GM18861 (cell line): ENCODE measurements around the gene CCDC107.
"Not testable (repeated sequence)": the region's sequence is repeated elsewhere in the genome, so short reads cannot be mapped to it uniquely, and the experiment has no call there.

ENCODE experiments used
- ATAC-seq: cut with Tn5 transposase; IDR thresholded peaks from one replicate; pipeline ENCODE4 v1.9.1; 2021; ENCODE audit not compliant: unreplicated experiment

Gene CCDC107

GRCh38 chr9:35637427-35637955 lies 20.6 kb upstream of the CCDC107 start:
- ATAC-seq = not testable (repeated sequence)

GRCh38 chr9:35638751-35639150 lies 19.3 kb upstream of the CCDC107 start:
- ATAC-seq = not testable (repeated sequence)

GRCh38 chr9:35639225-35639624 lies 18.9 kb upstream of the CCDC107 start:
- ATAC-seq = not testable (repeated sequence)

- ATAC-seq = no peak
Observed at GRCh38 chr9:35639631-35640030, 18.5 kb upstream of the CCDC107 start.

- not testable (repeated sequence) for ATAC-seq
Observed at GRCh38 chr9:35640431-35640830, 17.7 kb upstream of the CCDC107 start.

GRCh38 chr9:35641478-35641877 lies 16.6 kb upstream of the CCDC107 start:
- ATAC-seq = not testable (repeated sequence)

GRCh38 chr9:35643046-35643445 lies 15.0 kb upstream of the CCDC107 start:
- no peak for ATAC-seq

- not testable (repeated sequence) for ATAC-seq
Observed at GRCh38 chr9:35645736-35646135, 12.4 kb upstream of the CCDC107 start.

GRCh38 chr9:35646153-35646532 lies 11.9 kb upstream of the CCDC107 start:
- peak; percentile 17 for ATAC-seq

GRCh38 chr9:35646533-35647265 lies 11.4 kb upstream of the CCDC107 start:
- peak; percentile 84 for ATAC-seq

GRCh38 chr9:35649431-35650340 lies 8.4 kb upstream of the CCDC107 start:
- ATAC-seq = no peak

- ATAC-seq = no peak
Observed at GRCh38 chr9:35650341-35651158, 7.5 kb upstream of the CCDC107 start, which contains the start of gene SIT1. Gene SIT1, minus strand, starts transcription at chr9:35650931. Its CDS starts 78 bp downstream, at chr9:35650853.

- ATAC-seq = no peak
Observed at GRCh38 chr9:35651956-35652828, 5.9 kb upstream of the CCDC107 start.

GRCh38 chr9:35652829-35653209 lies 5.3 kb upstream of the CCDC107 start:
- ATAC-seq = no peak

GRCh38 chr9:35653611-35654010 lies 4.5 kb upstream of the CCDC107 start:
- no peak for ATAC-seq

- ATAC-seq = no peak
Observed at GRCh38 chr9:35656348-35656747, 1.7 kb upstream of the CCDC107 start.

GRCh38 chr9:35656831-35657545 lies 1.1 kb upstream of the CCDC107 start:
- no peak for ATAC-seq

GRCh38 chr9:35657546-35658136 lies 451 bp upstream of the CCDC107 start, which contains the start of gene RMRP:
Gene RMRP, minus strand, starts transcription at chr9:35658019.
- ATAC-seq = peak; percentile 80

- no peak for ATAC-seq
Observed at GRCh38 chr9:35658968-35659220, 802 bp downstream of the CCDC107 start.
